ENCODE measurements around the gene MPO. TPM values are rescaled to one million over a fixed set of nuclear protein-coding genes. Genes with fewer than 3 reads are reported as not detected.

MPO gene
- total RNA-seq, 1 donor from 2014 or later, result 0.06 TPM

GRCh38 chr17:58233543-58233942, 47.2 kb downstream of the MPO start:
- DNase-seq (ENCODE audit: low spot score), result no peak

DNA sequence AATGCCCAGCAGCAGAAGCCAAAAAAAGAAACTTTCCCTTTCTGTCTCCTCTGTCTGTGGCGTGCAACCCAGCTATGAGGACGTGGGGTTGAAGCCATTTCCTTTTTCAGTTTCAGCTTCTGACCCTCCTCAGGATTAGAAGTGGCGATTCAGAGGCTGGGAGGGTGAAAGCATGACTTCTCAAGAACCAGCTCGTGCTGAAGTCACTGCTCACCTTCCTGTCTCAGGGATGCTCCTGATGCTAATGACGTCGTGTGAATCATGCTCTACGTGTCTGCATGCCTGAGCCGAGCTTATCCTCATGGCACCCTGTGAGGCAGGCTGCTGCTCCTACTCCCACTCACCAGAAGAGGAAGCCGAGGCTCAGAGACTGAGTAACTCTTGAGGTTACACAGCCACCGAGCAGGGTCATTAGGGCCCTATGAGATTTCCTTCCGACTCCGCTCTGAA, 48.0 kb downstream of the MPO start:
- no peak for DNase-seq (ENCODE audit: low spot score)

GRCh38 chr17:58231641-58232040, 49.1 kb downstream of the MPO start:
- DNase-seq (ENCODE audit: low spot score), result no peak

DNA sequence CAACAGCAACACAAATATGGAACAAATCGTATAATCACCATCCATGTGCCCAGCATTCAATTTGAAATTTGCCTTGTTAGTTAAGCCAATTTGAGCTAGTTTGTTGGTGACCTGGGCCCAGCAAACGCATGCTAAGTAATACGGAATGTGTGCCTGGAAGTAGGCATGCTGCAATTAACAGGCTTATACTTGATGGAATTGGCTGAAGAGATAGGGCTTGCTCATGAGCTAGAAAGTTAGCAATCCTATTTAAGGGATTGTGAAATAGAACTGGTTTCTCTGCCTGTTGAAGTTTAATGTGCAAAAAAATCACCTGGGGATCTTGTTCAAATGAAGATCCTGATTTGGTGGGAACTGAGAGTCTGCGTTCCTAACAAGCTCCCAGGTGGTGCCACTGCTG, 50.9 kb downstream of the MPO start:
- no peak for DNase-seq (ENCODE audit: low spot score)

GRCh38 chr17:58229384-58229783, 51.4 kb downstream of the MPO start:
- no peak for DNase-seq (ENCODE audit: low spot score)

DNA sequence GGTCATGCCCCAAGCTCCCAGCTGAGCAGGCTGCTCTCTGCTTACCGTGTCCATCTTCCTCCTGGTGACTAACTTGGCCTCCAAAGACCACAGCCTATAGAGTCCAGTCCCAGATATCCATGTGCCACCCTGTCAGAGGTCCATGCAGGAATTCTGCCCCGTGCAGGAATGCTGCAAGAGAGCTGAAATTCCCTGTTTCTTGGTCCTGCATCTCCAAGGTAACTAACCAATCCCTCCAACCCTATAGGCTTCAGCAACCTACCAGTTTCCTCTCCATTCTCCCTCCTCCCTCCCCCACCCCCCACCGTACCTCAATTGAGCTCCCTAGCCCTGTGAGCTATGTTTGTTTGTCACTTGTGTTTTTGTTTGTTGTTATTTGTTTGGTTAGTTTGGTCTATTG, 52.1 kb downstream of the MPO start:
- no peak for DNase-seq (ENCODE audit: low spot score)

DNA sequence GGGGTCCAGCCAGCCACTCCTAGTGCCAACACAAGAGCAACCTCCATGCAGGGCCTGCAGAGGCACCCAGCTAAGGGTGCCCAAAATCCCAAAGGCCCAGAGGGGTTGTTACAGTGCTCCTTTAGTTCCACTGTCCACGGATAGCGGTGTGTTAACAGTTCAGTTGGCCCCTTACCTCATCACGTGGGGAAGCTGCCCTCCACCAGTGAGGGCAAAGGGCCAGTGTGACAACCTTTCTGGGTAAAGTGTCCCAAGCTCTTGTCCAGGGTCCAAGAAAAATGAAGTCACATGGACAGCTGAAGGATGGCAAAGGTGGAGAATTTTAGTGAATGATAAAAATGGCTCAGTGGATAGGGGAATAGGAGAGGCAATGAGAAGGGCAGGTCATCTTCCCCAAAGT, 53.0 kb downstream of the MPO start:
- DNase-seq (ENCODE audit: low spot score), result no peak

- DNase-seq (ENCODE audit: low spot score), result no peak
These were observed 56.4 kb downstream of the MPO start for GRCh38 chr17:58224315-58224714.

Other genes starting within 250 kb of the MPO start
- 55.7 TPM for gene DYNLL2, start 197.5 kb downstream of the MPO start, total RNA-seq
- not detected for gene OR4D1, start 132.6 kb downstream of the MPO start, total RNA-seq
- not detected for gene OR4D2, start 114.0 kb downstream of the MPO start, total RNA-seq
- gene EPX, start 88.2 kb downstream of the MPO start, total RNA-seq, result not detected
- gene MKS1, start 61.7 kb downstream of the MPO start, total RNA-seq, result 16.6 TPM
- gene LPO, start 42.4 kb downstream of the MPO start, total RNA-seq, result not detected
- gene TSPOAP1, start 47.9 kb upstream of the MPO start, total RNA-seq, result 30.2 TPM
- 72.4 TPM for gene SUPT4H1, start 71.3 kb upstream of the MPO start, total RNA-seq
- gene RNF43, start 136.6 kb upstream of the MPO start, total RNA-seq, result 19.0 TPM
- gene HSF5, start 207.5 kb upstream of the MPO start, total RNA-seq, result 0.09 TPM
- 44.7 TPM for gene MTMR4, start 233.7 kb upstream of the MPO start, total RNA-seq

All from mucosa of gallbladder (tissue), 1 donor.